CD14-positive monocyte (primary cell): ENCODE data around the gene GRID1. TPM values are rescaled to one million over a fixed set of nuclear protein-coding genes. Genes with fewer than 3 reads are reported as not detected.

ENCODE experiments used
- DNase-seq, 3 donors: peaks; one replicate each; pipeline ENCODE4 v3.0.0-alpha.2; 2011 to 2022
- H2AFZ ChIP-seq: 2 replicates; pipeline ENCODE4 v1.6.0; 2012; ENCODE audit warnings: mild to moderate bottlenecking, low read depth, low read length, inconsistent platforms; ENCODE audit not compliant: insufficient read depth, poor library complexity, severe bottlenecking
- H3K27ac ChIP-seq, 2 donors: 1 replicate in 1 of 2; 2 replicates in 1 of 2; pipeline ENCODE4 v1.5.1; 2012 to 2013; ENCODE audit warnings: low read length in 2 of 2, control low read depth in 1 of 2, inconsistent platforms in 1 of 2, low read depth in 1 of 2, mild to moderate bottlenecking in 1 of 2
- H3K27me3 ChIP-seq, 2 donors: one replicate each; pipeline versions ENCODE4 v1.6.0 to v1.6.1; 2011 to 2013; ENCODE audit warnings: low read length in 2 of 2; ENCODE audit not compliant: control insufficient read depth in 2 of 2, insufficient read depth in 2 of 2
- H3K36me3 ChIP-seq, 2 donors: replicated peaks in 1 of 2; 1 replicate in 1 of 2; 2 replicates in 1 of 2; pipeline versions ENCODE4 v1.5.1 to v1.6.1; 2012 to 2013; ENCODE audit warnings: low read length in 2 of 2, control low read depth in 1 of 2, inconsistent platforms in 1 of 2, mild to moderate bottlenecking in 1 of 2; ENCODE audit not compliant: insufficient read depth in 2 of 2, control insufficient read depth in 1 of 2
- H3K4me1 ChIP-seq, 2 donors: 1 replicate in 1 of 2; 2 replicates in 1 of 2; pipeline versions ENCODE4 v1.5.1 to v1.6.1; 2012 to 2013; ENCODE audit warnings: low read length in 2 of 2, control low read depth in 1 of 2, inconsistent platforms in 1 of 2, mild to moderate bottlenecking in 1 of 2, moderate library complexity in 1 of 2; ENCODE audit not compliant: insufficient read depth in 2 of 2, control insufficient read depth in 1 of 2
- H3K4me2 ChIP-seq: replicated peaks from 2 replicates; pipeline ENCODE3; 2012; ENCODE audit warnings: low read length, moderate library complexity, mild to moderate bottlenecking; ENCODE audit not compliant: poor library complexity, severe bottlenecking; ENCODE audit errors: extremely low read depth
- H3K4me3 ChIP-seq, 3 experiments: fragments of 200-600 bp in 1 of 3; sonication (generic) in 1 of 3; replicated peaks in 1 of 3; 1 replicate in 2 of 3; 2 replicates in 1 of 3; pipeline ENCODE4 v1.5.1; 2011 to 2013; ENCODE audit warnings: low read length in 3 of 3, mild to moderate bottlenecking in 3 of 3, control low read depth in 2 of 3, low read depth in 2 of 3, inconsistent platforms in 1 of 3, moderate library complexity in 1 of 3
- H3K79me2 ChIP-seq: 2 replicates; pipeline ENCODE4 v1.6.0; 2012; ENCODE audit warnings: mild to moderate bottlenecking, control low read depth, inconsistent platforms, low read length, moderate library complexity; ENCODE audit not compliant: insufficient read depth
- H3K9ac ChIP-seq: 2 replicates; pipeline ENCODE4 v1.6.0; 2017; ENCODE audit warnings: low read length, mild to moderate bottlenecking; ENCODE audit not compliant: insufficient read depth, poor library complexity, severe bottlenecking
- H3K9me3 ChIP-seq, 2 donors: replicated peaks in 1 of 2; 1 replicate in 1 of 2; 2 replicates in 1 of 2; pipeline versions ENCODE4 v1.5.1 to v1.6.1; 2012 to 2013; ENCODE audit warnings: low read length in 2 of 2, control low read depth in 1 of 2; ENCODE audit not compliant: control insufficient read depth in 1 of 2, insufficient read depth in 1 of 2
- H4K20me1 ChIP-seq: 2 replicates; pipeline ENCODE4 v1.6.0; 2012; ENCODE audit warnings: mild to moderate bottlenecking, low read length, control low read depth, moderate library complexity; ENCODE audit not compliant: insufficient read depth
- H3K27ac Mint-ChIP-seq, 7 donors: one replicate each; pipeline ENCODE4 v1.8.0; 2020; ENCODE audit warnings: mild to moderate bottlenecking in 7 of 7, mixed read lengths in 7 of 7, moderate library complexity in 6 of 7, inconsistent platforms in 2 of 7
- H3K27me3 Mint-ChIP-seq, 3 donors: one replicate each; pipeline ENCODE4 v1.8.0; 2021 to 2022; ENCODE audit warnings: low read depth in 3 of 3, mild to moderate bottlenecking in 3 of 3, mixed read lengths in 3 of 3, moderate library complexity in 3 of 3, inconsistent platforms in 1 of 3
- H3K36me3 Mint-ChIP-seq, 2 donors: one replicate each; pipeline ENCODE4 v1.8.0; 2020; ENCODE audit warnings: mixed read lengths in 2 of 2, inconsistent platforms in 1 of 2, mild to moderate bottlenecking in 1 of 2
- H3K4me1 Mint-ChIP-seq: one replicate; pipeline ENCODE4 v1.8.0; 2020; ENCODE audit warnings: mild to moderate bottlenecking, mixed read lengths
- H3K4me3 Mint-ChIP-seq, 2 donors: one replicate each; pipeline ENCODE4 v1.8.0; 2020; ENCODE audit warnings: mild to moderate bottlenecking in 2 of 2, mixed read lengths in 2 of 2, moderate library complexity in 1 of 2
- H3K9me3 Mint-ChIP-seq, 7 donors: one replicate each; pipeline ENCODE4 v1.8.0; 2020 to 2022; ENCODE audit warnings: mixed read lengths in 7 of 7, mild to moderate bottlenecking in 6 of 7, moderate library complexity in 6 of 7, inconsistent platforms in 2 of 7
- WGBS: methylation state at CpG from one replicate; pipeline ENCODE4 v1.1.5; 2013; ENCODE audit warnings: missing lambda C conversion rate; ENCODE audit not compliant: insufficient coverage; 5-methylcytosine and 5-hydroxymethylcytosine counted together
- intact Hi-C, 2 donors: fragments of 100-400 bp; cut with micrococcal nuclease; formaldehyde crosslinking; loops; one replicate each; pipeline versions ENCODE4 v1.15.0 to v1.15.1; 2023
- polyA plus RNA-seq, 3 donors: library from polyadenylated mRNA; depleted of rRNA in 1 of 3; unstranded in 2 of 3; stranded (reverse) in 1 of 3; fragments of 300-500 nt in 2 of 3; fragments of >200 nt in 1 of 3; fragmentation: Illumina TruSeq in 2 of 3; gene quantifications; 1 replicate in 2 of 3; 2 replicates in 1 of 3; pipeline ENCODE4 v1.2.3, GENCODE V29; 2012 to 2021
- TF ChIP-seq, protein P1 (sequence below): fragments of 200-600 bp; IDR thresholded peaks from one replicate; pipeline ENCODE4 v1.8.0; 2022; ENCODE audit warnings: antibody characterized with exemption, mild to moderate bottlenecking

Gene GRID1
- polyA plus RNA-seq, 3 donors, result not detected

DNA sequence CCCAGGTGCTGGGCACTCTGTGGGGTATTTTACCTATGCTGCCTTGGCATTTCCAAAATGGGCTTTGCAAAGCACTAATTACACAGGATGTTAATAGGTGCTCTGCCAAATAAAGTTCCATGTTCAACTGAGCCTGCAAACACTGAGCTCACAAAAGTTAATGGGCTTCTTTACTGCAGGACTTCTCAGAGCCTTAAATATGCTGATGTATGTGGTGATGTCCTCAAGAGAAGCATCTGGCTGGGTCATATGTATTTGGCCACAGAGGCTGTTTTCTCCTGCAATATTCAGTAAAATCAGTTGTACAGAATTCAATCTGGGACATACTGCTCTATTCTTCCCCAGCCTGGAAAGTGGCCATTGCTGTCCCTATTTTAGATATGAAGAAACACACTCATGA is 31.3 kb downstream of the GRID1 start:
- Histone ChIP-seq H4K20me1 (no peaks in the 10 kb centered on the region), H3K27me3 (no peaks in the 10 kb centered on the region), H2AFZ (no peak overlapping the region), H3K79me2 (no peaks in the 10 kb centered on the region), H3K27ac (no peak overlapping the region), H3K9me3 (no peaks in the 10 kb centered on the region), H3K4me2 (no peak overlapping the region), H3K4me3 (no peak overlapping the region), H3K36me3 (no peaks in the 10 kb centered on the region), H3K4me1 (no peaks in the 10 kb centered on the region), H3K9ac (no peak overlapping the region)
- Mint-ChIP-seq H3K4me3 (no peak overlapping the region), H3K27me3 (peaks cover 5 to 13% (median 5%) of the 10 kb centered on the region in 3 donors), H3K4me1 (no peaks in the 10 kb centered on the region), H3K36me3 (no peaks in the 10 kb centered on the region), H3K27ac (no peak overlapping the region), H3K9me3 (peaks cover 0 to 7% (median 0%) of the 10 kb centered on the region in 7 donors)
- TF ChIP-seq, protein P1, sequence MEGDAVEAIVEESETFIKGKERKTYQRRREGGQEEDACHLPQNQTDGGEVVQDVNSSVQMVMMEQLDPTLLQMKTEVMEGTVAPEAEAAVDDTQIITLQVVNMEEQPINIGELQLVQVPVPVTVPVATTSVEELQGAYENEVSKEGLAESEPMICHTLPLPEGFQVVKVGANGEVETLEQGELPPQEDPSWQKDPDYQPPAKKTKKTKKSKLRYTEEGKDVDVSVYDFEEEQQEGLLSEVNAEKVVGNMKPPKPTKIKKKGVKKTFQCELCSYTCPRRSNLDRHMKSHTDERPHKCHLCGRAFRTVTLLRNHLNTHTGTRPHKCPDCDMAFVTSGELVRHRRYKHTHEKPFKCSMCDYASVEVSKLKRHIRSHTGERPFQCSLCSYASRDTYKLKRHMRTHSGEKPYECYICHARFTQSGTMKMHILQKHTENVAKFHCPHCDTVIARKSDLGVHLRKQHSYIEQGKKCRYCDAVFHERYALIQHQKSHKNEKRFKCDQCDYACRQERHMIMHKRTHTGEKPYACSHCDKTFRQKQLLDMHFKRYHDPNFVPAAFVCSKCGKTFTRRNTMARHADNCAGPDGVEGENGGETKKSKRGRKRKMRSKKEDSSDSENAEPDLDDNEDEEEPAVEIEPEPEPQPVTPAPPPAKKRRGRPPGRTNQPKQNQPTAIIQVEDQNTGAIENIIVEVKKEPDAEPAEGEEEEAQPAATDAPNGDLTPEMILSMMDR, result no peak
- intact Hi-C loops, result no loop called here
- DNase-seq, result no peak

DNA sequence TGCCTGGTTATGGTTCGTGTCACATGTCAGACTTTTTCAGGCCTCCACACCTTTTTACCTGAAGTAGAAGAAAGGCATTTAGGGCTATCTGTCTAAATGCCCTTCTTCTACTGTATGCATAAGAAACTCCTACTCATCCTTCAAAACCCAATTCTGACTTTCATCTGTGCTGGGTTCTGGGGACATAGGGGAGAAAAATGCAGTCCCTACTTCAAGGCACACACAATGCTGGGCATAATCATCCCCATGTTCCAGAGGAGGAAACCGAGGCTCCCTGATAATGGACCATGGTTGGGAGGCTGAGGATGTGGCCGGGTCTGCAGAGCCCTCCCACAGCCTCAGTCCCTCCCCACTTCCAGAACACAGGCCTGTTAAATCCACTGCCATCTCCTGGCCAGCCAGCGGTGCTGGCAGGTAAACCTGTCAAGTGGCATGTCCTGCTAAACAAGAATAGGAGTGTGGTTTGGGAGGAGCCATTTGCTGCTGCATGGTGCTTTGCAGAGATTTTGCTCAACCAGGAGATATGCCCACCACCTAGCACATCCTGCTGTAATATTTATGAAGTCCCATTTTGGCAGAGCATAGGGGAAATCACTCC is 32.0 kb downstream of the GRID1 start:
- no peak overlapping the region for H3K27ac Mint-ChIP-seq
- H3K27me3 Mint-ChIP-seq, result peaks cover 5 to 13% (median 5%) of the 10 kb centered on the region in 3 donors
- Histone ChIP-seq H2AFZ (no peak overlapping the region), H3K9me3 (no peaks in the 10 kb centered on the region), H3K27ac (no peak overlapping the region), H3K4me3 (no peak overlapping the region), H3K9ac (no peak overlapping the region), H3K4me1 (no peaks in the 10 kb centered on the region), H4K20me1 (no peaks in the 10 kb centered on the region), H3K36me3 (no peaks in the 10 kb centered on the region), H3K79me2 (no peaks in the 10 kb centered on the region), H3K27me3 (no peaks in the 10 kb centered on the region), H3K4me2 (no peak overlapping the region)
- WGBS, result no CpG with 5 or more reads among the region's 4 CpGs
- peaks cover 0 to 7% (median 0%) of the 10 kb centered on the region in 7 donors for H3K9me3 Mint-ChIP-seq
- TF ChIP-seq, protein P1, result no peak
- DNase-seq, result no peak
- no peaks in the 10 kb centered on the region for H3K36me3 Mint-ChIP-seq
- intact Hi-C loops, result no loop called here
- no peak overlapping the region for H3K4me3 Mint-ChIP-seq
- H3K4me1 Mint-ChIP-seq, result no peaks in the 10 kb centered on the region
